Measurements from ENCODE around the gene EIF2S1. TPM values are rescaled to one million over a fixed set of nuclear protein-coding genes. Genes with fewer than 3 reads are reported as not detected.

The EIF2S1 gene
- total RNA-seq, 1 experiment from 2014 or later, result 116 TPM

- intact Hi-C loops (cut with micrococcal nuclease; ENCODE audit: unreplicated experiment), result no loop called here
- H3K27ac ChIP-seq (ENCODE audit: low read length), result no peak overlapping the region
- TF ChIP-seq REST (IDR thresholded peaks at IDR 0.05; ENCODE audit: insufficient read depth in 1 of 2, low read depth in 2 of 2, low read length in 1 of 2) (no peak), TCF7L2 (IDR thresholded peaks at IDR 0.05; ENCODE audit: low read depth, low read length) (no peak), SIN3A (IDR thresholded peaks at IDR 0.05; ENCODE audit: borderline replicate concordance, insufficient read depth, low read depth, low read length) (no peak), CTCF (IDR thresholded peaks at IDR 0.05) (no peak), POLR2AphosphoS5 (IDR thresholded peaks at IDR 0.05; ENCODE audit: low read depth, low read length) (no peak)
- no peaks in the 10 kb centered on the region for H3K4me1 ChIP-seq (ENCODE audit: control insufficient read depth, insufficient read depth, low read length)
- ATAC-seq (no peak), DNase-seq (ENCODE audit: low read depth, low spot score) (no peak)
- in situ Hi-C loops (cut with HindIII; ENCODE audit: low pct_unique_long_range_greater_than_20kb, low sequenced_read_pairs), result no loop called here
- ChIA-PET CTCF (no interaction called here), POLR2A (no interaction called here)
- H3K27me3 ChIP-seq (ENCODE audit: control insufficient read depth, insufficient read depth, low read length), result no peaks in the 10 kb centered on the region
- no peaks in the 10 kb centered on the region for H3K9me3 ChIP-seq (ENCODE audit: control insufficient read depth, insufficient read depth, low read depth, low read length)
- BruUV-seq (replicated peaks), result no TSS peak
- no peaks in the 10 kb centered on the region for H3K36me3 ChIP-seq (ENCODE audit: control insufficient read depth, insufficient read depth, low read length)
- H3K4me3 ChIP-seq (ENCODE audit: low read depth in 2 of 2, low read length in 2 of 2), result no peak overlapping the region
These were observed 37.4 kb downstream of the EIF2S1 start for GRCh38 chr14:67397536-67397935.

GRCh38 chr14:67400434-67400833 is 40.3 kb downstream of the EIF2S1 start:
- BruUV-seq (replicated peaks), result no TSS peak
- CTCF ChIA-PET, result no interaction called here
- in situ Hi-C loops (cut with HindIII; ENCODE audit: low pct_unique_long_range_greater_than_20kb, low sequenced_read_pairs), result no loop called here

More at GRCh38 chr14:67400434-67400833, 40.3 kb downstream of the EIF2S1 start:
- DNase-seq (ENCODE audit: low read depth, low spot score) (no peak), ATAC-seq (no peak)
- H3K36me3 ChIP-seq (ENCODE audit: control insufficient read depth, insufficient read depth, low read length), result no peaks in the 10 kb centered on the region
- H3K4me1 ChIP-seq (ENCODE audit: control insufficient read depth, insufficient read depth, low read length), result no peaks in the 10 kb centered on the region
- no peaks in the 10 kb centered on the region for H3K27me3 ChIP-seq (ENCODE audit: control insufficient read depth, insufficient read depth, low read length)
- intact Hi-C loops (cut with micrococcal nuclease; ENCODE audit: unreplicated experiment), result no loop called here
- H3K27ac ChIP-seq (ENCODE audit: low read length), result no peak overlapping the region
- H3K4me3 ChIP-seq (ENCODE audit: low read depth in 2 of 2, low read length in 2 of 2), result no peak overlapping the region
- H3K9me3 ChIP-seq (ENCODE audit: control insufficient read depth, insufficient read depth, low read depth, low read length), result no peaks in the 10 kb centered on the region
- no peak for TF ChIP-seq POLR2AphosphoS5 (IDR thresholded peaks at IDR 0.05; ENCODE audit: low read depth, low read length)
- no peak for TF ChIP-seq SIN3A (IDR thresholded peaks at IDR 0.05; ENCODE audit: borderline replicate concordance, insufficient read depth, low read depth, low read length)
- TF ChIP-seq REST (IDR thresholded peaks at IDR 0.05; ENCODE audit: insufficient read depth in 1 of 2, low read depth in 2 of 2, low read length in 1 of 2), result no peak
- no peak for TF ChIP-seq CTCF (IDR thresholded peaks at IDR 0.05)
- no peak for TF ChIP-seq TCF7L2 (IDR thresholded peaks at IDR 0.05; ENCODE audit: low read depth, low read length)
- POLR2A ChIA-PET, result no interaction called here

All from Panc1 (cell line).